ENCODE results near the gene PAX3. TPM values are rescaled to one million over a fixed set of nuclear protein-coding genes. Genes with fewer than 3 reads are reported as not detected.

PAX3 gene
- total RNA-seq, 1 experiment from 2014 or later = not detected

GRCh38 chr2:222250313-222250712, 48.5 kb downstream of the PAX3 start:
- TF ChIP-seq ZNF232 (CRISPR knock-in tag; IDR thresholded peaks at IDR 0.05) (no peak), RELA (CRISPR knock-in tag; IDR thresholded peaks at IDR 0.05; ENCODE audit: borderline replicate concordance) (no peak)
- ATAC-seq (no peak), DNase-seq (ENCODE audit: low spot score) (no peak)
- Mint-ChIP-seq H3K36me3 (no peaks in the 10 kb centered on the region), H3K27me3 (ENCODE audit: low read depth) (peaks cover 2% of the 10 kb centered on the region), H3K4me1 (0 out of 2 replicates have a peak, but pooled peaks cover 5% of the 10 kb centered on the region), H3K9me3 (peaks cover 4% of the 10 kb centered on the region; the same call in 1 of the 2 replicates), H3K4me3 (no peak overlapping the region), H3K27ac (no peak overlapping the region)
- ChIA-PET CTCF (no interaction called here), POLR2A (no interaction called here)

DNA sequence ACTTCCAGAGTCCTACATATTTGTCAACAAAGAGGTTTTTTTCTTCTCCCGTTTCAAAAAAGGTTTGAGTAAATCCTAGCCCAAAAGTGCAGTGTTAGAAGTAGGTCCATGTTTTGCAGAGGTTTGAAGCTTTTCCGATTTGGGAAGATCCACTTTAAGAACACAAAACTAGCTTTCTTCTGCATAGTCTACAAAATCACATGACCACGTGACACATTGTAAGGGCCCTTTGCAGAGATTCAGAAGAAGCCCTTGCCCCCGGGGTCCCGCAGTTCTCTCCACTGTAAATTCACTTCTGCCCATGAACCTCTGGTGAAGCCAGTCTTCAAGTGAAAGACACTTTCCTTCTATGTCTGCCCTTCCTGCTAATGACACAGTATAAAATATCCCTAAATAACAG, 49.4 kb downstream of the PAX3 start:
- ATAC-seq (no peak), DNase-seq (ENCODE audit: low spot score) (no peak)
- ChIA-PET CTCF (no interaction called here), POLR2A (no interaction called here)
- Mint-ChIP-seq H3K4me1 (no peaks in the 10 kb centered on the region), H3K36me3 (no peaks in the 10 kb centered on the region), H3K27ac (no peak overlapping the region), H3K27me3 (ENCODE audit: low read depth) (peaks cover 8% of the 10 kb centered on the region), H3K4me3 (no peak overlapping the region), H3K9me3 (peaks cover 4% of the 10 kb centered on the region; the same call in 1 of the 2 replicates)
- no peak for TF ChIP-seq ZNF317 (CRISPR knock-in tag; IDR thresholded peaks at IDR 0.05; ENCODE audit: borderline replicate concordance, low read depth)
- no peak for TF ChIP-seq TCF7 (CRISPR knock-in tag; IDR thresholded peaks at IDR 0.05; ENCODE audit: low read depth)
- TF ChIP-seq ZNF423 (CRISPR knock-in tag; IDR thresholded peaks at IDR 0.05) = no peak

GRCh38 chr2:222248818-222249217, 50.0 kb downstream of the PAX3 start:
- Mint-ChIP-seq H3K36me3 (no peaks in the 10 kb centered on the region), H3K4me3 (no peak overlapping the region), H3K27me3 (ENCODE audit: low read depth) (peaks cover 11% of the 10 kb centered on the region), H3K4me1 (no peaks in the 10 kb centered on the region), H3K9me3 (peaks cover 4% of the 10 kb centered on the region; the same call in 1 of the 2 replicates), H3K27ac (no peak overlapping the region)
- no peak for TF ChIP-seq ZNF138 (CRISPR knock-in tag; conservative IDR thresholded peaks at IDR 0.05)
- DNase-seq (ENCODE audit: low spot score) (no peak), ATAC-seq (no peak)
- ChIA-PET CTCF (no interaction called here), POLR2A (no interaction called here)

- Mint-ChIP-seq H3K27ac (no peak overlapping the region), H3K4me3 (no peak overlapping the region), H3K27me3 (ENCODE audit: low read depth) (peaks cover 16% of the 10 kb centered on the region), H3K36me3 (no peaks in the 10 kb centered on the region), H3K4me1 (no peaks in the 10 kb centered on the region), H3K9me3 (peaks cover 4% of the 10 kb centered on the region; the same call in 1 of the 2 replicates)
- DNase-seq (ENCODE audit: low spot score) (no peak), ATAC-seq (no peak)
- TF ChIP-seq SMAD3 (CRISPR knock-in tag; IDR thresholded peaks at IDR 0.05; ENCODE audit: borderline replicate concordance) (no peak), RELA (CRISPR knock-in tag; IDR thresholded peaks at IDR 0.05; ENCODE audit: borderline replicate concordance) (no peak), ESRRA (CRISPR knock-in tag; IDR thresholded peaks at IDR 0.05; ENCODE audit: borderline replicate concordance) (no peak)
- TF ChIP-seq, protein P1, sequence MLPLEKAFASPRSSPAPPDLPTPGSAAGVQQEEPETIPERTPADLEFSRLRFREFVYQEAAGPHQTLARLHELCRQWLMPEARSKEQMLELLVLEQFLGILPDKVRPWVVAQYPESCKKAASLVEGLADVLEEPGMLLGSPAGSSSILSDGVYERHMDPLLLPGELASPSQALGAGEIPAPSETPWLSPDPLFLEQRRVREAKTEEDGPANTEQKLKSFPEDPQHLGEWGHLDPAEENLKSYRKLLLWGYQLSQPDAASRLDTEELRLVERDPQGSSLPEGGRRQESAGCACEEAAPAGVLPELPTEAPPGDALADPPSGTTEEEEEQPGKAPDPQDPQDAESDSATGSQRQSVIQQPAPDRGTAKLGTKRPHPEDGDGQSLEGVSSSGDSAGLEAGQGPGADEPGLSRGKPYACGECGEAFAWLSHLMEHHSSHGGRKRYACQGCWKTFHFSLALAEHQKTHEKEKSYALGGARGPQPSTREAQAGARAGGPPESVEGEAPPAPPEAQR (CRISPR knock-in tag; IDR thresholded peaks at IDR 0.05) = no peak
- CTCF ChIA-PET = no interaction called here
- POLR2A ChIA-PET = no interaction called here
These were observed 50.5 kb downstream of the PAX3 start for GRCh38 chr2:222248256-222248655.

DNA sequence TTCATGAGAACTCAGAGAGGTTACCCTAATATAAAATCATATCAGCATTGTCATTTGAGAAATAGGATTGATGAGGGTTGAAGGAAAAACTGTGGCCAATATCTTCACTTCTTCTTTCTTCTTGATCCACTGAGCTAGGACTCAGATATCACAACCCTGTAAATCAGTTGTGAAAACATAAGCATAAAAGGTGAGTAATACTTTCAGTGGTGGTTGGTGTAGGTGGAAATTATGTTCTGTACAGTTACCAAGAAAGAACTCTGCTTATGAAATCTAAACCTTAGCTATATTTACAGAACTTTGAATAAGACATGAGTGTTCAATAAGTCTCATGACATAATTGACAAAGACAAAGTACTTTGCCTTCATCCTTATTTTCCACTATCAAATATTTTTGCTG, 56.3 kb downstream of the PAX3 start:
- Mint-ChIP-seq H3K36me3 (no peaks in the 10 kb centered on the region), H3K27ac (no peak overlapping the region), H3K4me3 (no peak overlapping the region), H3K4me1 (peaks cover 44% of the 10 kb centered on the region), H3K9me3 (no peaks in the 10 kb centered on the region), H3K27me3 (ENCODE audit: low read depth) (peaks cover 63% of the 10 kb centered on the region)
- no peak for DNase-seq (ENCODE audit: low spot score)
- TF ChIP-seq RELA (CRISPR knock-in tag; IDR thresholded peaks at IDR 0.05; ENCODE audit: borderline replicate concordance) (no peak), GABPB1 (CRISPR knock-in tag; IDR thresholded peaks at IDR 0.05) (no peak), MXD4 (CRISPR knock-in tag; IDR thresholded peaks at IDR 0.05; ENCODE audit: borderline replicate concordance) (no peak), MYBL2 (CRISPR knock-in tag; IDR thresholded peaks at IDR 0.05) (no peak), IRF2 (CRISPR knock-in tag; IDR thresholded peaks at IDR 0.05; ENCODE audit: borderline replicate concordance, low read depth) (no peak), CREB1 (CRISPR knock-in tag; IDR thresholded peaks at IDR 0.05) (no peak), ZNF121 (CRISPR knock-in tag; IDR thresholded peaks at IDR 0.05) (no peak), CREM (CRISPR knock-in tag; IDR thresholded peaks at IDR 0.05) (no peak), AR (CRISPR knock-in tag; IDR thresholded peaks at IDR 0.05) (no peak)
- TF ChIP-seq, protein P2, sequence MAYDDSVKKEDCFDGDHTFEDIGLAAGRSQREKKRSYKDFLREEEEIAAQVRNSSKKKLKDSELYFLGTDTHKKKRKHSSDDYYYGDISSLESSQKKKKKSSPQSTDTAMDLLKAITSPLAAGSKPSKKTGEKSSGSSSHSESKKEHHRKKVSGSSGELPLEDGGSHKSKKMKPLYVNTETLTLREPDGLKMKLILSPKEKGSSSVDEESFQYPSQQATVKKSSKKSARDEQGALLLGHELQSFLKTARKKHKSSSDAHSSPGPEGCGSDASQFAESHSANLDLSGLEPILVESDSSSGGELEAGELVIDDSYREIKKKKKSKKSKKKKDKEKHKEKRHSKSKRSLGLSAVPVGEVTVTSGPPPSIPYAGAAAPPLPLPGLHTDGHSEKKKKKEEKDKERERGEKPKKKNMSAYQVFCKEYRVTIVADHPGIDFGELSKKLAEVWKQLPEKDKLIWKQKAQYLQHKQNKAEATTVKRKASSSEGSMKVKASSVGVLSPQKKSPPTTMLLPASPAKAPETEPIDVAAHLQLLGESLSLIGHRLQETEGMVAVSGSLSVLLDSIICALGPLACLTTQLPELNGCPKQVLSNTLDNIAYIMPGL (CRISPR knock-in tag; IDR thresholded peaks at IDR 0.05) = no peak
- no peak for ATAC-seq
- ChIA-PET POLR2A (no interaction called here), CTCF (no interaction called here)

Data from WTC11 (cell line).